NK-92 treated with Interleukin-12 subunit alpha and Interleukin-12 subunit beta, amount 100 ng/mL, for 24 hours (cell line): Measurements from ENCODE around the gene TMEM121B.

ENCODE experiments used
- DNase-seq: peaks from one replicate; lab custom pipeline; 2025; lab: John Stamatoyannopoulos, UW

The TMEM121B gene

DNA sequence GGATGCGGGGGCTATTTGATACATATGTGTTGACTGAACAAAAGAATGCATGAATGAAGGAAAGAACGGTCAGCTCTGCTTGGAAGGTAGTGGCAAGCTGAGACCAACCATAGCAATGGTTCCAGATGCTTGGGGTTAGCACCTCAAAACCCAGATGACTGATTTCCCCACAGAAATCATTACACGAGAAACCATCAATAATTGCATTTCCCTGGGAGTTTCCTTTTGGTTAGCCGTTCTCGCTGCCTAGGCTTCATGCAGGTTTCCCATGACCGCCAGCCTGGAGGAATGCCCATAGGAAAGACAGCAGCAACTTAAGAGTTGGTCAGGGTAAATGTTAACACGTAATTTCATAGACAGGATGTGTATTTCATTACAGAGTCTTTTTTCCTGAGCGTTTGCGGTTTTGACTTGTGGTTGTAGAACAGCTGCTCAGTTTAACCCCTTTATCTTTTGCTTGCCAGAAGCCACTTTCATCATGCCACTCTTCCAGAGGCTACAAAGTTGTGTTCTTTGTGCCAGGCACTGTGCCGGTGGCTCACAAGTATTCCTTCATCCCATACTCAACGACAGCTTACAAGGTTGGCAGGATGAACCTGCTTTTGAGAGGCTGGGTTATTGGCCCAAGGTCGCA, 33.5 kb downstream of the TMEM121B start:
- DNase-seq: peak; percentile 49

- DNase-seq: no peak
These were observed 34.2 kb downstream of the TMEM121B start for GRCh38 chr22:17086788-17087497.

DNA sequence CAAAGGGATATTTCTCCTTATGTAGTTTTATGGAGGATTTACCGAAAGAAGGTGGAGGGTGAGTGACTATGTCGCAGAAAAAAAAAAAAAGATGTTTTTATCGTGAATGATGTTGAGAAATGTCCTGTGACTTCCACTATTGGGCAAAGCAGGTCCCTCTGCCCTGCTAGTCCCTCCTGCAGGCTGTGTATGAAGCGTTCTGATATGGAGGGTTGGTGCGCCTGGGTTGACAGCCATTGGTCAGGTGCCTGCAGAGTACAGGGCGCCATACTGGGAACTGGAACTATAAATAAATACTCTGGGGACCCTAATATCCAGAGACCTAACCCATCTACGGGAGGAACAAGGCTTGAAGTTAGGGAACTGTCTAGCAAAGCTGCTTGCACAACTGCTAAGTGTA, 34.9 kb downstream of the TMEM121B start:
- DNase-seq: no peak

- DNase-seq: no peak
These were observed 35.6 kb downstream of the TMEM121B start for GRCh38 chr22:17085277-17086181.

DNA sequence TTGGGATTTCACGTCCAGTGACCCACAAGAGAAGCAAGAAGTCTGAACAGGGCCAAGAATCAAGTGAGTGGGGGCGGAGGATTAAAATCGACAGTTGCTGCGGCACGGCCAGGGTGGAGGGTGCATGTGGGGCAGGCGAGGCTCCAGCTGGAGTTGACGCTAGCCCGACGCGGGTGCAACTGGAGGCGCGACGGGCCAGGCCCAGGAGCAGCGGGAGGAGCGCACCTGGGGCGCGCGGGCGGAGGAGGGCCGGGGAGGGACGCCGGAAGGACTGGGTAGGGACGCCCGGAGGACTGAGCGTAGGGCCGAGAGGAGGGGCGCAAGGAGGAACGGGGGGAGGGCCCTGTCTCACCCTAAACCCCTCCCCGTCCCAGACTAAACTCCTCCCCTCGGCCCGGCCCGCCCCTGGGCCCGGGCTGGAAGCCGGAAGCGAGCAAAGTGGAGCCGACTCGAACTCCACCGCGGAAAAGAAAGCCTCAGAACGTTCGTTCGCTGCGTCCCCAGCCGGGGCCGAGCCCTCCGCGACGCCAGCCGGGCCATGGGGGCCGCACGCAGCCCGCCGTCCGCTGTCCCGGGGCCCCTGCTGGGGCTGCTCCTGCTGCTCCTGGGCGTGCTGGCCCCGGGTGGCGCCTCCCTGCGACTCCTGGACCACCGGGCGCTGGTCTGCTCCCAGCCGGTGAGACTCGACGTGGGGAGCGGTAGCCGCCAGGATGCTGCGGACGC, 36.4 kb downstream of the TMEM121B start, which contains the start of gene IL17RA:
TSS of gene IL17RA (plus strand) at position 447 of the 723 bp plus-strand sequence. CDS start at position 539, 92 bp downstream.
- DNase-seq: peak; percentile 75

- DNase-seq: no peak
These were observed 37.2 kb downstream of the TMEM121B start for GRCh38 chr22:17083811-17084441.

DNA sequence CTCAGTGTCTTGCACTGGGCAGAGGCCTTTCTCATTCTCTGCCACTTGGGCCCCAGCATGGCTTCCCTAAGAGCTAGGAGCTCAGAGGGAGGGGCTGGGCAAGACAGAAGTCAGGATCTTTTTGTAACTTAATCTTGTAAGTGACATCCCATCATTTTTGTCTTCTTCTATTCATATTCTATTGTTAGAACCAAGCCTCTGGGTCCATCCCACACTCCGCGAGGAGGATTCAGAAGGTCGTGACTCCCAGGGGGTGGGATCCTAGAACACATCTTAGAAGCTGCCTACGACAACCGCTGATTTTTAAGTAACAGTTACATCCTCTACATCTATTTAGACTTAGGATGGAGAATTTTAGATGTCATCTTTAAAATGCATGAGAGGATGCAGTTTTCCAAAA, 37.9 kb downstream of the TMEM121B start:
- no peak for DNase-seq

DNA sequence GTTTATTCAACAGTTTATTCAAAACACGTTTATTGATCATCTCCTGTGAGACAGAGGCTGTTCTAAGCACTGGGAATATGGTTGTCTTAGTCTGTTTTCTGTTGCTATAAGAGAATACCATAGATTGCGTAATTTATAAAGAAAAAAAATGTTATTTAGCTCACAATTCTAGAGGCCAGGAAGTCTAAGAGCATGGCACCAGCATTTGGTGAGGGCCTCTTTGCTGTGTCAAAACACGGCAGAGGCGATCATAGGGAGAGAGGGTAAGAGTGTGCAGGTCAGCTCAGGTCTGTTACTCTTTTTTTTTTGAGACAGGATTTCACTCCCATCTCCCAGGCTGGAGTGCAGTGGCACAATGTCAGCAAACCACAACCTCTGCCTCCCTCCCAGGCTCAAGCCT, 41.6 kb downstream of the TMEM121B start:
- no peak for DNase-seq

GRCh38 chr22:17077255-17077654, 43.9 kb downstream of the TMEM121B start:
- no peak for DNase-seq

- DNase-seq: no peak
These were observed 46.5 kb downstream of the TMEM121B start for GRCh38 chr22:17074648-17075002.

DNA sequence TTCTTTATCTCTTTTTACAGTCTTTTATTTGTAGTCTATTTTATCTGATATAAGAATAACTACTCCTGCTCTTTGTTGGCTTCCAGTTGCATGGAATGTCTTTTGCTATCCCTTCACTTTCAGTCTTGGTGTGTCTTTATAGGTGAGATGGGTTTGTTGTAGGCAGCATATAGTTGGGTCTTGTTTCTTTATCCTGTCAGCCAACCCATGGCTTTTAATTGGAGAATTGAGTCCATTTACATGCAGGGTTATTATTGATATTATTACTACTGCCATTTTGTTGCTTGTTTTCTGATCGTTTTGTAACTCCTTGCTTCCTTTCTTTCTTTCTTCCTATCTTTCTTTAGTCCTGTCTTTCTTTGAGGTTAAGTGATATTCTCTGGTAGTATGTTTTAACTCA, 48.3 kb downstream of the TMEM121B start:
- DNase-seq: no peak
